Gastroesophageal sphincter (tissue), 3 donors: ENCODE measurements around the gene SPAG4.

Experiments used
- EP300 ChIP-seq: sonication (generic); formaldehyde crosslinking; IDR thresholded peaks from one replicate; pipeline ENCODE4 v1.6.1; 2017; ENCODE audit warnings: antibody characterized with exemption, mild to moderate bottlenecking
- POLR2A ChIP-seq, 2 donors: fragments of 450-650 bp; IDR thresholded peaks; one replicate each; pipeline ENCODE4 v1.6.1; 2017; ENCODE audit warnings: antibody characterized with exemption in 2 of 2, mild to moderate bottlenecking in 2 of 2, moderate library complexity in 1 of 2
- POLR2AphosphoS5 ChIP-seq: sonication (generic); formaldehyde crosslinking; IDR thresholded peaks from one replicate; pipeline ENCODE4 v1.6.1; 2017; ENCODE audit warnings: antibody characterized with exemption
- TF ChIP-seq, protein P1 (sequence below), 4 experiments: fragments of 200-600 bp in 2 of 4; fragments of 450-650 bp in 2 of 4; sonication (generic) in 1 of 4; IDR thresholded peaks; one replicate each; pipeline ENCODE4 v1.5.1; 2017 to 2019; ENCODE audit warnings: antibody characterized with exemption in 4 of 4, mild to moderate bottlenecking in 2 of 4, moderate library complexity in 2 of 4

DNA sequence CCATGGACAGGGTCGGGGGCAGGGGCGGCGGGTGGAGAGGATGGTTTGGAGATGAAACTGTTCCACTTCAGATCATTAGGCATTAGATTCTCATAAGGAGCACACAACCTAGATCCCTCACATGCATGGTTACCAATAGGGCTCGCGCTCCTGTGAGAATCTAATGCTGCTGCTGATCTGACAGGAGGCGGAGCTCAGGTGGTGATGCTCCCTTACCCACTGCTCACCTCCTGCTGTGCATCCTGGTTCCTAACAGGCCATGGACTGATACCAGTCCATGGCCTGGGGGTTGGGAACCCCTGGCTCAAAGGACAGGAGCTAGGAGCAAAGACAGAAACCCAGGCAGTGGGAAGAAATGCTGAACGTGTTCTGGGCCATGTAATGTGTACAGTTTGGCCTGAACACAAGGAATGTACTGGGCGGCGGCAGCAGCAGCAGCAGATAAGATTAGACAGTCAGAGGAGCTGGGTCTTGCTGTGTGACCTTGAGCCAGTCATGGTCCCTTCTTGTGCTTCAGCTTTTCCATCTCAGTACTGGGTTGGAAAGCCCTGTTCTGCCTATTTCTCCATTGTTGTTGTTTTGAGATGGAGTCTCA lies 4.7 kb upstream of the SPAG4 start:
- TF ChIP-seq, protein P1, sequence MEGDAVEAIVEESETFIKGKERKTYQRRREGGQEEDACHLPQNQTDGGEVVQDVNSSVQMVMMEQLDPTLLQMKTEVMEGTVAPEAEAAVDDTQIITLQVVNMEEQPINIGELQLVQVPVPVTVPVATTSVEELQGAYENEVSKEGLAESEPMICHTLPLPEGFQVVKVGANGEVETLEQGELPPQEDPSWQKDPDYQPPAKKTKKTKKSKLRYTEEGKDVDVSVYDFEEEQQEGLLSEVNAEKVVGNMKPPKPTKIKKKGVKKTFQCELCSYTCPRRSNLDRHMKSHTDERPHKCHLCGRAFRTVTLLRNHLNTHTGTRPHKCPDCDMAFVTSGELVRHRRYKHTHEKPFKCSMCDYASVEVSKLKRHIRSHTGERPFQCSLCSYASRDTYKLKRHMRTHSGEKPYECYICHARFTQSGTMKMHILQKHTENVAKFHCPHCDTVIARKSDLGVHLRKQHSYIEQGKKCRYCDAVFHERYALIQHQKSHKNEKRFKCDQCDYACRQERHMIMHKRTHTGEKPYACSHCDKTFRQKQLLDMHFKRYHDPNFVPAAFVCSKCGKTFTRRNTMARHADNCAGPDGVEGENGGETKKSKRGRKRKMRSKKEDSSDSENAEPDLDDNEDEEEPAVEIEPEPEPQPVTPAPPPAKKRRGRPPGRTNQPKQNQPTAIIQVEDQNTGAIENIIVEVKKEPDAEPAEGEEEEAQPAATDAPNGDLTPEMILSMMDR (IDR thresholded peaks at IDR 0.05): no peak
- TF ChIP-seq EP300 (no peak), POLR2A (IDR thresholded peaks at IDR 0.05) (no peak), POLR2AphosphoS5 (no peak)
